Adrenal gland (tissue), 5 donors: Measurements from ENCODE around the gene VPS36.

Source experiments
- POLR2A ChIP-seq, 2 donors: fragments of 450-650 bp; IDR thresholded peaks; one replicate each; pipeline ENCODE4 v1.6.1; 2017; ENCODE audit warnings: antibody characterized with exemption in 2 of 2, mild to moderate bottlenecking in 2 of 2, moderate library complexity in 1 of 2
- TF ChIP-seq, protein P1 (sequence below), 6 experiments: fragments of 450-650 bp in 4 of 6; fragments of 200-600 bp in 2 of 6; sonication (generic) in 1 of 6; IDR thresholded peaks; 1 replicate in 5 of 6; 2 replicates in 1 of 6; pipeline versions ENCODE4 v1.5.1 to v1.8.0; 2016 to 2021; ENCODE audit warnings: antibody characterized with exemption in 6 of 6, mild to moderate bottlenecking in 2 of 6, moderate library complexity in 1 of 6
- donor health status: DM: no; HTN: no; CAD: no.

DNA sequence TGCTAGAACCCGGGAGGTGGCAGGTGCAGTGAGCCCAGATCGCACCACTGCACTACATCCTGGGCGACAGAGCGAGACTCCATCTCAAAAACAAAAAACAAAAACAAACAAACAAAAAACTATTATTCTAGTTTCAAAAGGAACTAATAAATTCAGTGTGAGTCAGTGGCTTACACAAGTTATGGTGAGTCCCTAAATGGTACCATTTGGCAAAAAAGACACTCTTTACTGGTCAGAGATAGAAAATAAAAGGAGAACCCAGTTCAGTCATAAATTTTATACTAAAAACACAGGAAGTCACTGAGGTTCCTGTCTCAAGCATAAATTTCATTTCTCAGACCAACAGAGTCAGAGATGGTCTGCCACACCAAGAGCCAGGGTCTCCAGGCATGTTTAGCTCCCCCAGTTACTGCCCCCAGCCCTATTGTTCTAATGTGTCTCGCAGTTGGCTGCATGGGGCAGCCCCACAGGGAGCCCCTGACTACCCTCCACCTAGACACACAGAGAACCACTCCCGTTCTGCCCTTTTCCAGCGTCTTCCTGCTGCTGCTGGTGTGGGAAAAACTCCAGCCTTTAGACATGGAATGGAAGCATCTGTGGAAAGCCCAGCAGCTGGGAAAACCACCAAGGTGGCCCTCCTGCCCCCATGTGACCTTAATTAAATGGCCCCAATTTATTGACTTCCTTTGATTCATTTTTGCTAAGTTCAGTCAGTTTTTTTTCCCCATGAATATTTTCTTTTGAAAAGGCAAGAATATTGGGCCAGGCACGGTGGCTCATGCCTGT lies 56.7 kb downstream of the VPS36 start:
- TF ChIP-seq, protein P1, sequence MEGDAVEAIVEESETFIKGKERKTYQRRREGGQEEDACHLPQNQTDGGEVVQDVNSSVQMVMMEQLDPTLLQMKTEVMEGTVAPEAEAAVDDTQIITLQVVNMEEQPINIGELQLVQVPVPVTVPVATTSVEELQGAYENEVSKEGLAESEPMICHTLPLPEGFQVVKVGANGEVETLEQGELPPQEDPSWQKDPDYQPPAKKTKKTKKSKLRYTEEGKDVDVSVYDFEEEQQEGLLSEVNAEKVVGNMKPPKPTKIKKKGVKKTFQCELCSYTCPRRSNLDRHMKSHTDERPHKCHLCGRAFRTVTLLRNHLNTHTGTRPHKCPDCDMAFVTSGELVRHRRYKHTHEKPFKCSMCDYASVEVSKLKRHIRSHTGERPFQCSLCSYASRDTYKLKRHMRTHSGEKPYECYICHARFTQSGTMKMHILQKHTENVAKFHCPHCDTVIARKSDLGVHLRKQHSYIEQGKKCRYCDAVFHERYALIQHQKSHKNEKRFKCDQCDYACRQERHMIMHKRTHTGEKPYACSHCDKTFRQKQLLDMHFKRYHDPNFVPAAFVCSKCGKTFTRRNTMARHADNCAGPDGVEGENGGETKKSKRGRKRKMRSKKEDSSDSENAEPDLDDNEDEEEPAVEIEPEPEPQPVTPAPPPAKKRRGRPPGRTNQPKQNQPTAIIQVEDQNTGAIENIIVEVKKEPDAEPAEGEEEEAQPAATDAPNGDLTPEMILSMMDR (IDR thresholded peaks at IDR 0.05): no peak
- no peak for TF ChIP-seq POLR2A (IDR thresholded peaks at IDR 0.05)
